Measurements from ENCODE around the gene GAS7.
"Not testable (repeated sequence)": the region's sequence is repeated elsewhere in the genome, so short reads cannot be mapped to it uniquely, and the experiment has no call there.

The GAS7 gene

GRCh38 chr17:9938764-9939163, 259.6 kb downstream of the GAS7 start:
- no peak for DNase-seq (ENCODE audit: low spot score)

- DNase-seq (ENCODE audit: low spot score), result no peak
Observed at GRCh38 chr17:9937901-9938300, 260.5 kb downstream of the GAS7 start.

- no peak for DNase-seq (ENCODE audit: low spot score)
Observed at GRCh38 chr17:9937241-9937761, 261.1 kb downstream of the GAS7 start.

- DNase-seq (ENCODE audit: low spot score), result no peak
Observed at GRCh38 chr17:9936095-9936494, 262.3 kb downstream of the GAS7 start.

- DNase-seq (ENCODE audit: low spot score), result no peak
Observed at GRCh38 chr17:9935408-9935807, 263.0 kb downstream of the GAS7 start.

- no peak for DNase-seq (ENCODE audit: low spot score)
Observed at GRCh38 chr17:9934331-9934730, 264.1 kb downstream of the GAS7 start.

- no peak for DNase-seq (ENCODE audit: low spot score)
Observed at GRCh38 chr17:9932491-9932890, 265.9 kb downstream of the GAS7 start.

- DNase-seq (ENCODE audit: low spot score), result no peak
Observed at GRCh38 chr17:9931144-9931741, 267.2 kb downstream of the GAS7 start.

GRCh38 chr17:9929871-9930270, 268.5 kb downstream of the GAS7 start:
- no peak for DNase-seq (ENCODE audit: low spot score)

- peak; percentile 82 for DNase-seq (ENCODE audit: low spot score)
Observed at GRCh38 chr17:9928601-9929333, 269.6 kb downstream of the GAS7 start.

- DNase-seq (ENCODE audit: low spot score), result no peak
Observed at GRCh38 chr17:9926150-9926804, 272.1 kb downstream of the GAS7 start.

- DNase-seq (ENCODE audit: low spot score), result no peak
Observed at GRCh38 chr17:9925457-9925856, 272.9 kb downstream of the GAS7 start.

GRCh38 chr17:9924735-9925191, 273.6 kb downstream of the GAS7 start:
- peak; percentile 77 for DNase-seq (ENCODE audit: low spot score)

- no peak for DNase-seq (ENCODE audit: low spot score)
Observed at GRCh38 chr17:9922012-9922848, 276.2 kb downstream of the GAS7 start.

- not testable (repeated sequence) for DNase-seq (ENCODE audit: low spot score)
Observed at GRCh38 chr17:9921216-9921615, 277.2 kb downstream of the GAS7 start.

GRCh38 chr17:9918804-9919352, 279.5 kb downstream of the GAS7 start:
- no peak for DNase-seq (ENCODE audit: low spot score)

GRCh38 chr17:9918352-9918751, 280.1 kb downstream of the GAS7 start:
- DNase-seq (ENCODE audit: low spot score), result no peak

GRCh38 chr17:9917801-9918200, 280.6 kb downstream of the GAS7 start:
- no peak for DNase-seq (ENCODE audit: low spot score)

GRCh38 chr17:9917131-9917530, 281.3 kb downstream of the GAS7 start:
- no peak for DNase-seq (ENCODE audit: low spot score)

- DNase-seq (ENCODE audit: low spot score), result no peak
Observed at GRCh38 chr17:9916108-9916507, 282.3 kb downstream of the GAS7 start.

GRCh38 chr17:9913476-9913875, 284.9 kb downstream of the GAS7 start:
- DNase-seq (ENCODE audit: low spot score), result no peak

All from RKO (cell line).